Peyer's patch (tissue), 4 donors: ENCODE measurements around the gene COL7A1.

Source experiments
- CTCF ChIP-seq, 6 experiments: fragments of 450-650 bp in 4 of 6; fragments of 200-600 bp in 2 of 6; sonication (generic) in 1 of 6; IDR thresholded peaks; one replicate each; pipeline ENCODE4 v1.5.1; 2017 to 2019; ENCODE audit warnings: antibody characterized with exemption in 6 of 6, mild to moderate bottlenecking in 3 of 6, moderate library complexity in 1 of 6
- POLR2A ChIP-seq, 2 donors: fragments of 450-650 bp; IDR thresholded peaks; one replicate each; pipeline ENCODE4 v1.5.1; 2017; ENCODE audit warnings: antibody characterized with exemption in 2 of 2, mild to moderate bottlenecking in 2 of 2, moderate library complexity in 2 of 2

GRCh38 chr3:48567500-48567899, 27.6 kb downstream of the COL7A1 start:
- TF ChIP-seq CTCF (IDR thresholded peaks at IDR 0.05): no peak
- TF ChIP-seq POLR2A (IDR thresholded peaks at IDR 0.05): no peak
